ENCODE measurements around the gene RHOD. TPM values are rescaled to one million over a fixed set of nuclear protein-coding genes. Genes with fewer than 3 reads are reported as not detected.

Gene RHOD
- total RNA-seq, 2 donors from 2014 or later, result 17.1 to 18.1 TPM

DNA sequence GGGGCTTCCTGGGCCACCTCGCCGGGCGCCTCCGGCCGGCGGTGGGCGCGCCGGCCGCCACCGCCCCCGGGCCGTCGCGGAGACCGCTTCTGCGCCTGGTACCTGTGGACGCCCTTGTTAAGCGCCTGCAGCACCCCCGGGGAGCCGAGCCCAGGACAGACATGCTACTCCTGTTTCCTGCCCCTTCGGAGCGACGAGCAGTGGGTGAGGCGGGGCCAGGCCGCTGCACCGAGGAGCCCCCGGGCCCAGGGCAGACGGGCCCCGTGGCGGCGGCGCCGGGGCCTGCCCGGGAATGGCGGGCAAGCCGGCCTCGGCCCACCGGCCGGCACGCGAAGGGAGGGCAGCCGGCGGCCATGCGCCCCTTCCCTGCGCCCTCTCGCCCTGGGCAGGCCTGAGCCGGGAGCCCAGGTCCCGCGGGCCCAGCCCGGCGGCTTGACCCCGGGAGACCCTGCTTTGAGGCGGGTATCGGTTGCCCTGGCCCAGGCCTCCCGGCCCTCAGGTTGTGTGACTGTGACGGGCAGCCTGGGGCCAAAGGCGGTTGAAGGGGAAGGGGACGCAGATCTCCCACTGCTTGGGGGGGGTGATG, 61.6 kb downstream of the RHOD start:
- H3K27me3 ChIP-seq (ENCODE audit: control insufficient read depth, insufficient read depth, low read length, poor library complexity, severe bottlenecking), result no peaks in the 10 kb centered on the region
- no peak for TF ChIP-seq CTCF (conservative IDR thresholded peaks at IDR 0.05)
- Mint-ChIP-seq H3K4me1 (peaks cover 21% of the 10 kb centered on the region), H3K36me3 (ENCODE audit: low read depth) (peaks cover 3% of the 10 kb centered on the region), H3K27ac (peak overlapping the region; percentile 75), H3K27me3 (ENCODE audit: insufficient read depth) (no peaks in the 10 kb centered on the region), H3K9me3 (no peaks in the 10 kb centered on the region), H3K4me3 (peak overlapping the region; percentile 99)
- DNase-seq, result peak; percentile 84
- no peak overlapping the region for H3K4me3 ChIP-seq (ENCODE audit: low read length)
- peaks cover 7% of the 10 kb centered on the region for H3K36me3 ChIP-seq (ENCODE audit: control insufficient read depth, insufficient read depth, low read length)
- H3K27ac ChIP-seq (ENCODE audit: low read depth, low read length), result peak overlapping the region; percentile 60
- peaks cover 5% of the 10 kb centered on the region for H3K4me1 ChIP-seq (ENCODE audit: control insufficient read depth, insufficient read depth, low read length)
- peak overlapping the region; percentile 25 for H3K9ac ChIP-seq (ENCODE audit: extremely low read depth, low read length, poor library complexity, severe bottlenecking)
- H3K9me3 ChIP-seq (ENCODE audit: control insufficient read depth, low read length), result no peaks in the 10 kb centered on the region
- WGBS, 2 experiments (ENCODE audit: insufficient coverage in 1 of 2, insufficient read length in 1 of 2), result 7% methylated on average over 23 to 58 of the region's 59 CpGs

GRCh38 chr11:67118801-67119584, 62.3 kb downstream of the RHOD start, which contains the start of gene KDM2A:
Gene KDM2A (plus strand): TSS chr11:67119263. CDS start chr11:67121317, 2,054 bp downstream.
- H3K4me1 ChIP-seq (ENCODE audit: control insufficient read depth, insufficient read depth, low read length), result peaks cover 5% of the 10 kb centered on the region

More at GRCh38 chr11:67118801-67119584, 62.3 kb downstream of the RHOD start, which contains the start of gene KDM2A:
- peak within 1 kb of the TSS; percentile 81 for H3K27ac ChIP-seq (ENCODE audit: low read depth, low read length)
- Mint-ChIP-seq H3K9me3 (no peaks in the 10 kb centered on the region), H3K36me3 (ENCODE audit: low read depth) (peaks cover 9% of the 10 kb centered on the region), H3K27me3 (ENCODE audit: insufficient read depth) (no peaks in the 10 kb centered on the region), H3K27ac (peak within 1 kb of the TSS; percentile 86), H3K4me3 (peak within 1 kb of the TSS; percentile 99), H3K4me1 (peaks cover 18% of the 10 kb centered on the region)
- peak; percentile 99 for DNase-seq
- H3K9me3 ChIP-seq (ENCODE audit: control insufficient read depth, low read length), result no peaks in the 10 kb centered on the region
- WGBS, 2 experiments (ENCODE audit: insufficient coverage in 1 of 2, insufficient read length in 1 of 2), result 0 to 2% methylated on average over 7 to 86 of the region's 97 CpGs
- H3K9ac ChIP-seq (ENCODE audit: extremely low read depth, low read length, poor library complexity, severe bottlenecking), result peak within 1 kb of the TSS; percentile 78
- H3K36me3 ChIP-seq (ENCODE audit: control insufficient read depth, insufficient read depth, low read length), result peaks cover 14% of the 10 kb centered on the region
- no peaks in the 10 kb centered on the region for H3K27me3 ChIP-seq (ENCODE audit: control insufficient read depth, insufficient read depth, low read length, poor library complexity, severe bottlenecking)
- H3K4me3 ChIP-seq (ENCODE audit: low read length), result peak within 1 kb of the TSS; percentile 99
- peak; percentile 58 for TF ChIP-seq CTCF (conservative IDR thresholded peaks at IDR 0.05)
